PFSK-1 (cell line): ENCODE results near the gene PCDH15.

Experiments used
- FOXP2 ChIP-seq: optimal IDR thresholded peaks from 2 replicates; pipeline ENCODE3; 2011; ENCODE audit warnings: borderline replicate concordance, control low read depth, inconsistent platforms; ENCODE audit not compliant: insufficient read depth; ENCODE audit errors: extremely low read length, extremely low read depth
- POLR2AphosphoS5 ChIP-seq: IDR thresholded peaks from 2 replicates; pipeline ENCODE4 v1.6.1; 2012; ENCODE audit warnings: low read depth, mild to moderate bottlenecking, control low read depth, low read length, moderate library complexity
- SIN3A ChIP-seq: IDR thresholded peaks from 2 replicates; pipeline ENCODE4 v1.6.1; 2012; ENCODE audit warnings: mild to moderate bottlenecking, low read length, moderate library complexity, borderline replicate concordance; ENCODE audit not compliant: insufficient read depth
- TAF1 ChIP-seq: IDR thresholded peaks from 2 replicates; pipeline ENCODE4 v1.6.1; 2012; ENCODE audit warnings: low read length, control low read depth, borderline replicate concordance; ENCODE audit not compliant: insufficient read depth
- TF ChIP-seq, protein P1 (sequence below), 2 experiments: IDR thresholded peaks; 2 replicates each; pipeline versions ENCODE4 v1.6.1 to v1.8.0; 2011 to 2012; ENCODE audit warnings: low read depth in 2 of 2, low read length in 2 of 2, control low read depth in 1 of 2, inconsistent platforms in 1 of 2, mild to moderate bottlenecking in 1 of 2, moderate library complexity in 1 of 2; ENCODE audit not compliant: insufficient read depth in 1 of 2

PCDH15 gene

DNA sequence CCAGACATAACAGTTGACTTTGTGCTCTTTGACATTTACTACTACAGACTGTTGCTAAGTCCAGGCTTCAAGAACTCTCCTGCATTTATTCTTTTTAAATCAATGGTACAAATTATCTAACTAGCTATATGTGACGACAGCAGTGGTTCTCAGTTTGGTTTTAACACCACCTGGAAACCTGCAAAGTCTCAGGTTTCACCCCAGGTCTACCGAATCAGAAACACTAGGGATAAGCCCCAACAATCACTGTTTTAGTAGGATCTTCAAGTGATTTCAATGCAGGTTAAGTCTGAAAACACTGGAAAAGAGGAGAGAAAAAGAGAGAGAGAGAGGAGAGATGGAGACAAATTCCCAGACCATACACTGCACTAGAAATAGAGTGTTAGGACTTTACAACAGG, 519.0 kb downstream of the PCDH15 start:
- TF ChIP-seq, protein P1, sequence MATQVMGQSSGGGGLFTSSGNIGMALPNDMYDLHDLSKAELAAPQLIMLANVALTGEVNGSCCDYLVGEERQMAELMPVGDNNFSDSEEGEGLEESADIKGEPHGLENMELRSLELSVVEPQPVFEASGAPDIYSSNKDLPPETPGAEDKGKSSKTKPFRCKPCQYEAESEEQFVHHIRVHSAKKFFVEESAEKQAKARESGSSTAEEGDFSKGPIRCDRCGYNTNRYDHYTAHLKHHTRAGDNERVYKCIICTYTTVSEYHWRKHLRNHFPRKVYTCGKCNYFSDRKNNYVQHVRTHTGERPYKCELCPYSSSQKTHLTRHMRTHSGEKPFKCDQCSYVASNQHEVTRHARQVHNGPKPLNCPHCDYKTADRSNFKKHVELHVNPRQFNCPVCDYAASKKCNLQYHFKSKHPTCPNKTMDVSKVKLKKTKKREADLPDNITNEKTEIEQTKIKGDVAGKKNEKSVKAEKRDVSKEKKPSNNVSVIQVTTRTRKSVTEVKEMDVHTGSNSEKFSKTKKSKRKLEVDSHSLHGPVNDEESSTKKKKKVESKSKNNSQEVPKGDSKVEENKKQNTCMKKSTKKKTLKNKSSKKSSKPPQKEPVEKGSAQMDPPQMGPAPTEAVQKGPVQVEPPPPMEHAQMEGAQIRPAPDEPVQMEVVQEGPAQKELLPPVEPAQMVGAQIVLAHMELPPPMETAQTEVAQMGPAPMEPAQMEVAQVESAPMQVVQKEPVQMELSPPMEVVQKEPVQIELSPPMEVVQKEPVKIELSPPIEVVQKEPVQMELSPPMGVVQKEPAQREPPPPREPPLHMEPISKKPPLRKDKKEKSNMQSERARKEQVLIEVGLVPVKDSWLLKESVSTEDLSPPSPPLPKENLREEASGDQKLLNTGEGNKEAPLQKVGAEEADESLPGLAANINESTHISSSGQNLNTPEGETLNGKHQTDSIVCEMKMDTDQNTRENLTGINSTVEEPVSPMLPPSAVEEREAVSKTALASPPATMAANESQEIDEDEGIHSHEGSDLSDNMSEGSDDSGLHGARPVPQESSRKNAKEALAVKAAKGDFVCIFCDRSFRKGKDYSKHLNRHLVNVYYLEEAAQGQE (IDR thresholded peaks at IDR 0.05; ENCODE audit: insufficient read depth in 1 of 2, low read depth in 2 of 2, low read length in 2 of 2) = no peak
- TF ChIP-seq TAF1 = no peak
- no peak for TF ChIP-seq POLR2AphosphoS5
- TF ChIP-seq SIN3A = no peak
- no peak for TF ChIP-seq FOXP2

- TF ChIP-seq TAF1 (no peak), POLR2AphosphoS5 (no peak), FOXP2 (no peak), SIN3A (no peak)
- TF ChIP-seq, protein P1 (IDR thresholded peaks at IDR 0.05; ENCODE audit: insufficient read depth in 1 of 2, low read depth in 2 of 2, low read length in 2 of 2) = no peak
These were observed 534.6 kb downstream of the PCDH15 start for GRCh38 chr10:54266395-54266794.

GRCh38 chr10:54262726-54263125, 538.3 kb downstream of the PCDH15 start:
- TF ChIP-seq, protein P1 (IDR thresholded peaks at IDR 0.05; ENCODE audit: insufficient read depth in 1 of 2, low read depth in 2 of 2, low read length in 2 of 2) = no peak
- TF ChIP-seq SIN3A (no peak), FOXP2 (no peak), TAF1 (no peak), POLR2AphosphoS5 (no peak)

- TF ChIP-seq, protein P1 (IDR thresholded peaks at IDR 0.05; ENCODE audit: insufficient read depth in 1 of 2, low read depth in 2 of 2, low read length in 2 of 2) = no peak
These were observed 541.9 kb downstream of the PCDH15 start for GRCh38 chr10:54259104-54259503.

GRCh38 chr10:54234832-54235231, 566.2 kb downstream of the PCDH15 start:
- TF ChIP-seq FOXP2 (no peak), POLR2AphosphoS5 (no peak), SIN3A (no peak), TAF1 (no peak)
- TF ChIP-seq, protein P1 (IDR thresholded peaks at IDR 0.05; ENCODE audit: insufficient read depth in 1 of 2, low read depth in 2 of 2, low read length in 2 of 2) = no peak
